SK-N-SH treated with all-trans-retinoic acid at 6 μM for 48 hours (cell line): ENCODE data around the gene PRKG1.

Source experiments
- ATAC-seq: fragments of 200-7000 bp; cut with Tn5 transposase; 3 replicates; pipeline ENCODE4 v1.9.1; 2020; ENCODE audit warnings: mild to moderate bottlenecking, moderate library complexity
- ARNTL ChIP-seq: fragments of 450-650 bp; formaldehyde crosslinking; IDR thresholded peaks from 2 replicates; pipeline ENCODE4 v1.5.0; 2020; ENCODE audit warnings: low read depth, mild to moderate bottlenecking, moderate library complexity, borderline replicate concordance
- BACH2 ChIP-seq: fragments of 250-450 bp; sonication (Bioruptor Pico); IDR thresholded peaks from 2 replicates; pipeline ENCODE4 v1.9.0; 2021; ENCODE audit warnings: mild to moderate bottlenecking, borderline replicate concordance
- ESRRG ChIP-seq: fragments of 250-450 bp; sonication (Bioruptor Pico); IDR thresholded peaks from 2 replicates; pipeline ENCODE4 v1.6.1; 2021; ENCODE audit warnings: mild to moderate bottlenecking
- GLIS3 ChIP-seq: fragments of 250-450 bp; sonication (Bioruptor Pico); IDR thresholded peaks from 2 replicates; pipeline ENCODE4 v1.5.0; 2020; ENCODE audit warnings: mild to moderate bottlenecking, moderate library complexity
- ISL1 ChIP-seq: fragments of 250-450 bp; sonication (Bioruptor Pico); IDR thresholded peaks from 2 replicates; pipeline ENCODE4 v2.1.2; 2022; ENCODE audit warnings: mild to moderate bottlenecking, moderate library complexity
- OSR1 ChIP-seq: fragments of 250-450 bp; sonication (Bioruptor Pico); IDR thresholded peaks from 2 replicates; pipeline ENCODE4 v1.8.0; 2022; ENCODE audit warnings: moderate library complexity, mild to moderate bottlenecking, inconsistent platforms
- SNAI2 ChIP-seq: fragments of 250-450 bp; sonication (Bioruptor Pico); IDR thresholded peaks from 2 replicates; pipeline ENCODE4 v1.5.0; 2020; ENCODE audit warnings: mild to moderate bottlenecking, moderate library complexity
- TCF4 ChIP-seq: fragments of 250-450 bp; sonication (Bioruptor Pico); IDR thresholded peaks from 2 replicates; pipeline ENCODE4 v1.8.0; 2021; ENCODE audit warnings: mild to moderate bottlenecking, moderate library complexity, borderline replicate concordance
- TOX ChIP-seq: fragments of 250-450 bp; sonication (Bioruptor Pico); IDR thresholded peaks from 2 replicates; pipeline ENCODE4 v1.8.0; 2021; ENCODE audit warnings: mild to moderate bottlenecking, moderate library complexity, borderline replicate concordance
- ZC3H10 ChIP-seq: fragments of 250-450 bp; sonication (Bioruptor Pico); IDR thresholded peaks from 2 replicates; pipeline ENCODE4 v1.5.1; 2021; ENCODE audit warnings: mild to moderate bottlenecking, moderate library complexity
- ZFP3 ChIP-seq: fragments of 250-450 bp; sonication (Bioruptor Pico); IDR thresholded peaks from 2 replicates; pipeline ENCODE4 v1.5.0; 2020; ENCODE audit warnings: mild to moderate bottlenecking, moderate library complexity
- ZFP30 ChIP-seq: fragments of 450-650 bp; formaldehyde crosslinking; IDR thresholded peaks from 2 replicates; pipeline ENCODE4 v1.5.0; 2022; ENCODE audit warnings: mild to moderate bottlenecking, moderate library complexity
- ZNF70 ChIP-seq: fragments of 450-650 bp; formaldehyde crosslinking; IDR thresholded peaks from 2 replicates; pipeline ENCODE4 v1.5.0; 2020; ENCODE audit warnings: mild to moderate bottlenecking, moderate library complexity
- TF ChIP-seq, protein P1 (sequence below): fragments of 250-450 bp; sonication (Bioruptor Pico); IDR thresholded peaks from 2 replicates; pipeline ENCODE4 v1.8.0; 2020; ENCODE audit warnings: mild to moderate bottlenecking, moderate library complexity, borderline replicate concordance
- TF ChIP-seq, protein P2 (sequence below): fragments of 250-450 bp; sonication (Bioruptor Pico); IDR thresholded peaks from 2 replicates; pipeline ENCODE4 v1.5.1; 2020; ENCODE audit warnings: low read depth, mild to moderate bottlenecking, moderate library complexity
- TF ChIP-seq, protein P3 (sequence below): fragments of 250-450 bp; sonication (Bioruptor Pico); IDR thresholded peaks from 2 replicates; pipeline ENCODE4 v1.5.0; 2020; ENCODE audit warnings: mild to moderate bottlenecking, moderate library complexity
- TF ChIP-seq, protein P4 (sequence below): fragments of 250-450 bp; sonication (Bioruptor Pico); IDR thresholded peaks from 2 replicates; pipeline ENCODE4 v1.5.1; 2021; ENCODE audit warnings: mild to moderate bottlenecking, moderate library complexity
- TF ChIP-seq, protein P5 (sequence below): fragments of 250-450 bp; sonication (Bioruptor Pico); IDR thresholded peaks from 2 replicates; pipeline ENCODE4 v1.8.0; 2021; ENCODE audit warnings: low read depth, mild to moderate bottlenecking, moderate library complexity, borderline replicate concordance

PRKG1 gene

DNA sequence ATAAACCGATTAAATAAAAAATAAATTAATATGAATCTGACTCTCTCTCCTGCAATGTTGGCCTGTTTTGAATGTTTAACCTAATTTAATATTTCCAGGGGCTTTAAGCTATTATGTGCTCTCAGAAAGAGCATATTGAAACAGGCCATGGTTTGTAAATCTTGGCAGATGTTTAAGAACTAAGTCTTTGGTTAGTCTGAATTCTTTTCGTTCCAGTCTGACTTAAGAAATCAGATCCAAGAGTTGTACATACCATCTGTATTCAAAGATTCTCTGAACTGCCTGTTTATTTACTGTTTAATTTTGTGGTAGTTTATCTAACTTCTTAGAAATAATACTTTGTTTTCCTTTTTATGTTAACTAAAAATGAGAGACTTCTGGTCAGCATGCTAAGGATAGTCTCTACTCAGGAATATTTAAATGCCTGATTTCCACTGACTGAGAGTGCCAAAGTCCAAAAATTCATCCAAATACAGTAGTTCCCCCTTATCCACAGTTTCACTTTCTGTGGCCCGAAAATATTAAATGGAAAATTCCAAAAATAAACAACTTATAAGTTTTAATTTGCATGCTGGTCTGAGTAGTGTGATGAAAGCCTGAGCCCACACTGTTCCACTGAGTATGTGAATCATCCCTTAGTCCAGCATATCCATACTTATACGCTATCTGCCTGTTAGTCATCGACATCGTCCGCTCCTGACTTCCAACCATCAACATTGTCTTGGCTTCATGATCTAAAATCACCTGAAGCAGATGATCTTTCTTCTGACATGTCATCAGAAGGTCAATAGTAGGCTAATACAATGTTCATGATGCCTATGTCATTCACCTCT is 863.2 kb downstream of the PRKG1 start:
- ATAC-seq = peak; percentile 94
- TF ChIP-seq, protein P1, sequence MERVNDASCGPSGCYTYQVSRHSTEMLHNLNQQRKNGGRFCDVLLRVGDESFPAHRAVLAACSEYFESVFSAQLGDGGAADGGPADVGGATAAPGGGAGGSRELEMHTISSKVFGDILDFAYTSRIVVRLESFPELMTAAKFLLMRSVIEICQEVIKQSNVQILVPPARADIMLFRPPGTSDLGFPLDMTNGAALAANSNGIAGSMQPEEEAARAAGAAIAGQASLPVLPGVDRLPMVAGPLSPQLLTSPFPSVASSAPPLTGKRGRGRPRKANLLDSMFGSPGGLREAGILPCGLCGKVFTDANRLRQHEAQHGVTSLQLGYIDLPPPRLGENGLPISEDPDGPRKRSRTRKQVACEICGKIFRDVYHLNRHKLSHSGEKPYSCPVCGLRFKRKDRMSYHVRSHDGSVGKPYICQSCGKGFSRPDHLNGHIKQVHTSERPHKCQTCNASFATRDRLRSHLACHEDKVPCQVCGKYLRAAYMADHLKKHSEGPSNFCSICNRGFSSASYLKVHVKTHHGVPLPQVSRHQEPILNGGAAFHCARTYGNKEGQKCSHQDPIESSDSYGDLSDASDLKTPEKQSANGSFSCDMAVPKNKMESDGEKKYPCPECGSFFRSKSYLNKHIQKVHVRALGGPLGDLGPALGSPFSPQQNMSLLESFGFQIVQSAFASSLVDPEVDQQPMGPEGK (CRISPR knock-in tag) = no peak
- TF ChIP-seq ISL1 (CRISPR knock-in tag) = peak; percentile 28; the same call in 1 of the 2 replicates
- TF ChIP-seq, all 23 proteins: peak for 1

DNA sequence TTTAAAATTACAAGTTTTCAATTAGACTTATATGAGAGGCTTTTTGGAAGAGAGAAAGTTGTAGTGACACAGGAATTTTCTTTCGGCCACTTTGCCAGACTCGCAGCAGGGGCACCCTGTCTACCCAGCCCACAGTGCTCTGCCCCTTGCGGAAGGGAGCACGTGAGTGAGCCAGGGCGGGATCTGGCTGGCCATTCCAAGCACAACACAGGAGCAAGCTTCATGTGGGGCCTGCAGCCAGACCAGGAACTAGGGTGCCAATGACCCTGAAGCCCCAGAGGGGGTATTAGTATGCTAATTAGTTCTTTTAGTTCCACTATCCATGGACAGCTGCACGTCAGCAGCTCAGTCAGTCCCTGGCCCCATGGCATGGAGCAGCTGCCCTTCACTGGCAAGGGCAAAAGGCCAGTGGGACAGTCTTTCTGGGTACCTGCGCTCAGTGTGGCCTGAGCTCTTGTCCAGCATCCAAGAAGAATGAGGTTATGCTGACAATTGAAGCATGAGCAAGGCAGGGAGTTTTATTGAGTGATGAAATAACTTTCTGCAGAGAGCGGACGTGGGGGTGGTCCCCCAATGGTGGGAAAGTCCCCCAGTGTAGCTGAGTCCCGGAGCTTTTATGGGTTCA is 876.2 kb downstream of the PRKG1 start:
- no peak for ATAC-seq
- TF ChIP-seq, protein P2, sequence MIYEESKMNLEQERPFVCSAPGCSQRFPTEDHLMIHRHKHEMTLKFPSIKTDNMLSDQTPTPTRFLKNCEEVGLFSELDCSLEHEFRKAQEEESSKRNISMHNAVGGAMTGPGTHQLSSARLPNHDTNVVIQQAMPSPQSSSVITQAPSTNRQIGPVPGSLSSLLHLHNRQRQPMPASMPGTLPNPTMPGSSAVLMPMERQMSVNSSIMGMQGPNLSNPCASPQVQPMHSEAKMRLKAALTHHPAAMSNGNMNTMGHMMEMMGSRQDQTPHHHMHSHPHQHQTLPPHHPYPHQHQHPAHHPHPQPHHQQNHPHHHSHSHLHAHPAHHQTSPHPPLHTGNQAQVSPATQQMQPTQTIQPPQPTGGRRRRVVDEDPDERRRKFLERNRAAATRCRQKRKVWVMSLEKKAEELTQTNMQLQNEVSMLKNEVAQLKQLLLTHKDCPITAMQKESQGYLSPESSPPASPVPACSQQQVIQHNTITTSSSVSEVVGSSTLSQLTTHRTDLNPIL (CRISPR knock-in tag) = no peak
- TF ChIP-seq ZFP3 (CRISPR knock-in tag) (no peak), TOX (CRISPR knock-in tag) (no peak), ESRRG (CRISPR knock-in tag) (no peak), ARNTL (no peak), ZC3H10 (CRISPR knock-in tag) (no peak), ISL1 (CRISPR knock-in tag) (no peak), BACH2 (CRISPR knock-in tag) (no peak), GLIS3 (CRISPR knock-in tag) (no peak), ZFP30 (CRISPR knock-in tag) (no peak), TCF4 (CRISPR knock-in tag) (no peak), SNAI2 (no peak)
- TF ChIP-seq, protein P1 (CRISPR knock-in tag) = no peak
- TF ChIP-seq, protein P3, sequence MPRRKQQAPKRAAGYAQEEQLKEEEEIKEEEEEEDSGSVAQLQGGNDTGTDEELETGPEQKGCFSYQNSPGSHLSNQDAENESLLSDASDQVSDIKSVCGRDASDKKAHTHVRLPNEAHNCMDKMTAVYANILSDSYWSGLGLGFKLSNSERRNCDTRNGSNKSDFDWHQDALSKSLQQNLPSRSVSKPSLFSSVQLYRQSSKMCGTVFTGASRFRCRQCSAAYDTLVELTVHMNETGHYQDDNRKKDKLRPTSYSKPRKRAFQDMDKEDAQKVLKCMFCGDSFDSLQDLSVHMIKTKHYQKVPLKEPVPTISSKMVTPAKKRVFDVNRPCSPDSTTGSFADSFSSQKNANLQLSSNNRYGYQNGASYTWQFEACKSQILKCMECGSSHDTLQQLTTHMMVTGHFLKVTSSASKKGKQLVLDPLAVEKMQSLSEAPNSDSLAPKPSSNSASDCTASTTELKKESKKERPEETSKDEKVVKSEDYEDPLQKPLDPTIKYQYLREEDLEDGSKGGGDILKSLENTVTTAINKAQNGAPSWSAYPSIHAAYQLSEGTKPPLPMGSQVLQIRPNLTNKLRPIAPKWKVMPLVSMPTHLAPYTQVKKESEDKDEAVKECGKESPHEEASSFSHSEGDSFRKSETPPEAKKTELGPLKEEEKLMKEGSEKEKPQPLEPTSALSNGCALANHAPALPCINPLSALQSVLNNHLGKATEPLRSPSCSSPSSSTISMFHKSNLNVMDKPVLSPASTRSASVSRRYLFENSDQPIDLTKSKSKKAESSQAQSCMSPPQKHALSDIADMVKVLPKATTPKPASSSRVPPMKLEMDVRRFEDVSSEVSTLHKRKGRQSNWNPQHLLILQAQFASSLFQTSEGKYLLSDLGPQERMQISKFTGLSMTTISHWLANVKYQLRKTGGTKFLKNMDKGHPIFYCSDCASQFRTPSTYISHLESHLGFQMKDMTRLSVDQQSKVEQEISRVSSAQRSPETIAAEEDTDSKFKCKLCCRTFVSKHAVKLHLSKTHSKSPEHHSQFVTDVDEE (CRISPR knock-in tag) = no peak
- TF ChIP-seq, protein P4, sequence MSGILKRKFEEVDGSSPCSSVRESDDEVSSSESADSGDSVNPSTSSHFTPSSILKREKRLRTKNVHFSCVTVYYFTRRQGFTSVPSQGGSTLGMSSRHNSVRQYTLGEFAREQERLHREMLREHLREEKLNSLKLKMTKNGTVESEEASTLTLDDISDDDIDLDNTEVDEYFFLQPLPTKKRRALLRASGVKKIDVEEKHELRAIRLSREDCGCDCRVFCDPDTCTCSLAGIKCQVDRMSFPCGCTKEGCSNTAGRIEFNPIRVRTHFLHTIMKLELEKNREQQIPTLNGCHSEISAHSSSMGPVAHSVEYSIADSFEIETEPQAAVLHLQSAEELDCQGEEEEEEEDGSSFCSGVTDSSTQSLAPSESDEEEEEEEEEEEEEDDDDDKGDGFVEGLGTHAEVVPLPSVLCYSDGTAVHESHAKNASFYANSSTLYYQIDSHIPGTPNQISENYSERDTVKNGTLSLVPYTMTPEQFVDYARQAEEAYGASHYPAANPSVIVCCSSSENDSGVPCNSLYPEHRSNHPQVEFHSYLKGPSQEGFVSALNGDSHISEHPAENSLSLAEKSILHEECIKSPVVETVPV (CRISPR knock-in tag) = no peak
- TF ChIP-seq, all 23 proteins: peak for 0

DNA sequence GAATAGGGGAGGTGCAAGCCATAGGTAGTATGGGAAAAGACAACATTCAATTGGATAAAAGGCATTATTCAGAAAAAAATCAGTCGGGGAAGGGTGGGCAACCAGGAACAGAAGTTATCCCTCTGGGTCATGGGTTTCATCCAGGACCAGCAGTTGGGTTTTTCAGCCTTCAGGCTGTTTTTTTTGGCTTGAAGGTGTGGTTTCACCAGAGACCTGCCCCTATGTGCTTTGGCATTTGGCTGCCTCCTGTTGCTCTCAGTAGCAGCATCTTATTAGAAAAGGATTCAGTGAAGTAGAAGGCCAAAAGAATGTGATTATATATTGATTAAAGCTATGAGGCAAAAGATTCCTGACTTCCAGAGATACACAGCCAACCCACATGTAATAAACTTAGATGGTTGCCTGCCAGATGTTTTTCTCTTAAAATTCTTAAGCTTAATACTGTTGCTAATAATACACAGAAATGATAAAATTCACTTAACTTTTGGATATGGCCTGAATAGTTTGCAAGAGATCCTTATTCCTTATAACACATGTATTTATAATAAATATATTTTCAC is 876.8 kb downstream of the PRKG1 start:
- TF ChIP-seq, protein P5, sequence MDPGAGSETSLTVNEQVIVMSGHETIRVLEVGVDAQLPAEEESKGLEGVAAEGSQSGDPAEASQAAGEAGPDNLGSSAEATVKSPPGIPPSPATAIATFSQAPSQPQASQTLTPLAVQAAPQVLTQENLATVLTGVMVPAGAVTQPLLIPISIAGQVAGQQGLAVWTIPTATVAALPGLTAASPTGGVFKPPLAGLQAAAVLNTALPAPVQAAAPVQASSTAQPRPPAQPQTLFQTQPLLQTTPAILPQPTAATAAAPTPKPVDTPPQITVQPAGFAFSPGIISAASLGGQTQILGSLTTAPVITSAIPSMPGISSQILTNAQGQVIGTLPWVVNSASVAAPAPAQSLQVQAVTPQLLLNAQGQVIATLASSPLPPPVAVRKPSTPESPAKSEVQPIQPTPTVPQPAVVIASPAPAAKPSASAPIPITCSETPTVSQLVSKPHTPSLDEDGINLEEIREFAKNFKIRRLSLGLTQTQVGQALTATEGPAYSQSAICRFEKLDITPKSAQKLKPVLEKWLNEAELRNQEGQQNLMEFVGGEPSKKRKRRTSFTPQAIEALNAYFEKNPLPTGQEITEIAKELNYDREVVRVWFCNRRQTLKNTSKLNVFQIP (CRISPR knock-in tag) = no peak
- TF ChIP-seq TCF4 (CRISPR knock-in tag) (no peak), OSR1 (CRISPR knock-in tag) (no peak), ZNF70 (CRISPR knock-in tag) (no peak), BACH2 (CRISPR knock-in tag) (no peak), SNAI2 (no peak), ISL1 (CRISPR knock-in tag) (no peak), GLIS3 (CRISPR knock-in tag) (no peak), ESRRG (CRISPR knock-in tag) (no peak)
- TF ChIP-seq, protein P4 (CRISPR knock-in tag) = no peak
- ATAC-seq = no peak
